Stimulated activated CD4-positive, alpha-beta T cell treated with anti-CD3 and anti-CD28 coated beads, Interleukin-12 subunit alpha, Interleukin-12 subunit beta, amount 100 ng/mL, for 4 hours (primary cell): ENCODE measurements around the gene FBLIM1.

Experiments used
- DNase-seq: peaks from one replicate; pipeline ENCODE4 v3.0.0-alpha.2; 2020

FBLIM1 gene

DNA sequence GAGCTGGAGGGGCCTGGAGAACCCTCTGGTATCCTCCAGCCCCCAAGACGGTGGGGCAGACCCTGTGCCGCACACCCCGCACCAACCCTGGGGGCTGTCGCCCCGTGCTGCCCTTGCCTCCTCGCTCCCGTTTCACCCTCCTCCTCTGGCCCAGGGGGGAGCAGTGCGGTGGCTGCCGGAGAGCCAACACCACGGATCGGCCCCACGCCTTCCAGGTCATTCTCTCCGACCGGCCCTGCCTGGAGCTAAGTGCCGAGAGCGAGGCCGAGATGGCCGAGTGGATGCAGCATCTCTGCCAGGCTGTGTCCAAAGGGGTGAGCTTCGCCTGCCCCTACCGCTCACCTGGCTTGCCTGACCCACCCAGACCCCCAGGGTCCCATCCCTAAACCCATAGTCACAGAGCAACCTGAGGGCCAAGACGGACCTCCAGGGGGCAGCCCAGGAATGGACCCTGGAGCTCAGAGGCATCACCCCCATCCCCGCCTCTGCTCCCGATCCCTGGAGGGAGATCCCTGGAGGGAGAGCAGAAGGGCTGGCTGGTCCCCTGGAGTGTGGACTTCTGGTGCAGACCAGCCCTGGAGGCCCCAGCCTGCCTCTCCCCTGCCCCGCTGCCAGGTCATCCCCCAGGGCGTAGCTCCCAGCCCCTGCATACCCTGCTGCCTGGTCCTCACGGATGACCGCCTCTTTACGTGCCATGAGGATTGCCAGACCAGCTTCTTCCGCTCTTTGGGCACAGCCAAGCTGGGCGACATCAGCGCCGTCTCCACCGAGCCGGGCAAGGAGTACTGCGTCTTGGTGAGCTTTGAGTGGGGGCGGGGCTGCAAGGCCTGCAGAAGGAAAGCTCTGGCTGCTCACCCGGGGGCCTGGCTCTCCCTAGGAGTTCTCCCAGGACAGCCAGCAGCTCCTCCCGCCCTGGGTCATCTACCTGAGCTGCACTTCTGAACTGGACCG, 26.6 kb upstream of the FBLIM1 start:
- DNase-seq, result no peak

DNA sequence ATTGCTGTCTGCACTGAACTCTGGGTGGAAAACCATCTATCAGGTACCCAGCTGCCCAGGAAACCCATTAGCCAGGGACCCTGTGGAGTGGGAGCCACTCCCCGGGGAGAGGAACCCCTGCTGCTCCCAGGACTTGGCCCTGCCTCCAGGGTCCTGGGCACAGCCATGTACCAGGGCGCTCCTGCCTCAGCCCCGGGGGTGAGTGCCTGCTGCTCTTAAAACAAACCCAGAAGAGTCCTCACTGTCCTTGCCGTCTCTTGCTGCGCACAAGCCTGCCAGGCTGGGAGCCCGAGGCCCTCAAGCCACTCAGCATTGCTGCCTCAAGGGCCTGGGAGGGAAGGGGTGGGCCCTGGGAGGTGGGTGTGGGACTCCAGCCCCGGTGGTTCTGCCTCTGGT, 25.9 kb upstream of the FBLIM1 start:
- no peak for DNase-seq

DNA sequence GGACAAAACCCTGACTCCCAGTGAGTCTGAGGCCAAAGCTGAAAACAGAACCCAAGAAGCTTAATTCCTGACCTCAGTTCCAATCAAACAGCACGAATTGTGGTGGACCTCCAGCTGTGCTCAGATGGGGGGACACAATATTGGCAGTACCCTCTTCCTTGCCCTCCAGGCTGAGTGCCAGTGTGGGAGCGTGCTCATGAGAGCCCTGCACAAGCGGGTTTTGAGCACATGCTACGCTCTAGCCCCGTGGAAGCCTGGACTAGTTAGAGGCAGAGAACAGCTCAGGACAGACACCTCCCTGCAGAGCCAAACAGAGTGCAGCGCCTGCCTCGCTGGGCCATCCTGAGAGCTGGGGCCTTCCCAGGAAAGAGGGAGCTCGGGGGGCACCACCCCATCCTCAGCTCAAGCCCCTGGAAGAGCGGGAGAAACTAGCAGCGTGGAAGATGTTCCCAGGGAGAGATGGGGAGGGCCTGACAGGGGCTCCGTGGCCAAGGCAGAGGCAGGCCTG, 25.3 kb upstream of the FBLIM1 start:
- no peak for DNase-seq

DNA sequence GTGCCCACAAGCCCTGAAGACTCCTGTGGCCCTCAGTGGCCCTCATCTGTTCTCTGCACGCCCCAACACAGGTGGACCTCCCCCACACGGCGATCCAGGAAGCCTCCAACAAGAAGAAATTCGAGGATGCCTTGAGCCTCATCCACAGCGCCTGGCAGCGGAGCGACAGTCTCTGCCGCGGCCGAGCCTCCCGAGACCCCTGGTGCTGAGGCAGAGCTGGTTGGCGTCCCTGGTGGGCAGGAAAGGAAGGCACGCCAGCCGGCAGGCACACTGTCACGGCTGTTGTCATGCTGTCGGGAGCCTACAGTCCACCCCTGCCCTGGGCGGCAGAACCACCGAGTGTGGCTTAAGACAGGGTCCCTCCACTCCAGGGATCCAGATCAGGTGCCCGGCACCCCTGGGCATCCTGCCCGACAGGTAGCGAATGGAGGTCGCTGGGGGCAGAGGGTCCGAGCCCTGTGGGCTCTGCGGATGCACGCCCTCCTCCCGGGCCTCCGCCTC, 24.8 kb upstream of the FBLIM1 start:
- DNase-seq, result no peak

DNA sequence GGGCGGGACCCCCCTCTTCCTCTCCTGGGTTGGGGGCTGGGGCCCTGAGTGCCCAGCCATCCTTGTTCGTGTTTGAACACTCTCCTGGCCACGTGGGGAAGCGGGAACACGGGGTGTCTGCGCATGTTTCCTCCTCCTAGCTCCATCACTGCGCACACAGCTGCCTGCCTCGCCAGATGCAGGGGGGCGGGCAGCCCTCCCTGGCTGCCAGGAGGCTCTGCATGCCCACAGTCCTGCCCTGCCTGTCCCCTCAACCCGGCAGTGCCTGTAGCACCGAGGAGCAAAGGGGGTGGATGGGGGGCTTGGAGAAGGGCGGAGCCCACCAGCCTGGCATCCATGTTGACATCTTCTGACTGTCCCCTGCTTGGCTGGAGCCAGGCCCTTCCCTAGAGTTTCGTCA, 24.3 kb upstream of the FBLIM1 start:
- DNase-seq, result no peak

DNA sequence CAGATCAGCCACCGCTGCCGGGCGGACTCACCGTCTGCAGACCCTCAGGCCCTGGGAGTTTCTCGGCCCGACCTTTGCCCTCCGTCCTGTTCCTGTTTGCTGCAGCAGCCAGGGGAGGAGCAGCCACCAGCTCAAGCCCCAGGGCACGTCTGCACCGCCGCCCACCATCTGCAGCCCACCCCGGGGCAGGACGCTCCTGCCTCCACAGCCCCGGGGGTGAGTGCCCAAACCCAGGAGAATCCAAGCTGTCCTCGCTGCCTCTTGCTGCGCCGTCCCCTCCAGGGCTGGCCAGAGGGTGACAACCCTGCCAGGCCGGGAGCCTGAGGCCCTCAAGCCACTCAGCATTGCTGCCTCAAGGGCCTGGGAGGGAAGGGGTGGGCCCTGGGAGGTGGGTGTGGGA, 23.7 kb upstream of the FBLIM1 start:
- no peak for DNase-seq

DNA sequence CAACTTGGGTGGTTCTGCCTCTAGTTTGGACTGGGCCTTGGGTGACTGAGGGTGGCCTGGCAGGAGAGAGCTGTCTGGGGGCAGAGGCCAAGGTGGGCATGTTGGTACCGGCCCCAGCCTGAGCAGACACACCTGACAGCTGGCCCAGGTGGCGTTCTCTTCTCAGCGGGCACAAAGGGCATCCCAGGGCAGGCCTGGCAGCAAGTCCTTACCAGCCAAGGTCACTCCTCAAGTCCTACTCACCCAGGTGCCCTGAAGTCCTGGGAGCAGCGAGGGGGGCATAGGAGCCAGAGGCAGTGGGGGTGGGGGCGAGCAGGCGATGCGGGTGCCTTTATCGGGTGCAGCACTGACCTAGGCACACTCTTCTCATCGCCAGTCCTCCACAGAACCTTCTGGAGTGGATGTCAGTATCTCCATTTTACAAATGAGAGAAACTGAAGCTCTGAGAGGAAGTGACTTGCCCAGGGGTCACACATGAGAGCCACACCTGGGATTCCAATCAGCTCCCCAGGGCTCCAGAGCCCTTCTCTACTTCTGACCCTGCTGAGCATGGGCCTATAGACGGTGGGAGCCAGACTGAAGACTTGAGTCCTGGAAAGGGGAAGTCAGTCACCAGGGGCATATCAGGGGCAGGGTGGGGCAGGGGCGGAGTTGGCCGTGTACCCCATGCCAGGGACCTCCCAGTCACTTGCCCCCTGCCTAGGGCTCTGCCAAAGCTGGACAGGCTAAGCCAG, 23.1 kb upstream of the FBLIM1 start:
- DNase-seq, result no peak

DNA sequence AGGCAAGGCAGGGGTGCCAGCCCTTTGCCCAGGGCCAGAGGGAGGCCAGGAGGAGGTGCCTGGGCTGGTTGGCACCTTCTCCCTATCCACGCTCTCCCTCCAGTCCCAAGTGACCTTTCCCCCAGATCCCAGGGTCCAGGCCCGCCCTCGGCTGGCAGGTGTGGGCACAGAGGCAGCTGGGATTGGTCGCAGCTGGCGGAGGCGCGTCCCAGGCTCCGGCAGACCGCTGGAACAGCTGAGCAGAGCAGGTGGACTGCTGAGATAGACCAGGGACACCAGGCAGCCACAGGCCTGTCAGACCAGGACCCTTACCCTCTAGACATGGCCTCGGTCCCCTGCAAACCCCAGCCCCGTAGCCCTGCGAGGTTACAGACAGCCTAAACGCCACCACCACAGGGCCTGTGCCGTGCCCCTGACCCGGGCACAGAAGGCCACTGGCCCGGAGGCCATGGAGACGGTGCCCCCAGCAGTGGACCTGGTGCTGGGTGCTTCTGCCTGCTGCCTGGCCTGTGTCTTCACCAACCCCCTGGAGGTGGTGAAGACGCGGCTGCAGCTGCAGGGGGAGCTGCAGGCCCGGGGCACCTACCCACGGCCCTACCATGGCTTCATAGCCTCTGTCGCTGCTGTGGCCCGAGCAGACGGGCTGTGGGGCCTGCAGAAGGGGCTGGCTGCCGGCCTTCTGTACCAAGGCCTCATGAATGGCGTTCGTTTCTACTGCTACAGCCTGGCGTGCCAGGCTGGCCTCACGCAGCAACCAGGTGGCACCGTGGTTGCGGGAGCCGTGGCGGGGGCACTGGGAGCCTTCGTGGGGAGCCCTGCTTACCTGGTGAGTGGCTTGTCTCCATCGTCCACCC, 22.3 kb upstream of the FBLIM1 start, which contains the start of gene SLC25A34:
TSS of gene SLC25A34 (plus strand) at position 221 of the 854 bp plus-strand sequence. CDS start at position 449, 228 bp downstream.
- DNase-seq, result no peak

DNA sequence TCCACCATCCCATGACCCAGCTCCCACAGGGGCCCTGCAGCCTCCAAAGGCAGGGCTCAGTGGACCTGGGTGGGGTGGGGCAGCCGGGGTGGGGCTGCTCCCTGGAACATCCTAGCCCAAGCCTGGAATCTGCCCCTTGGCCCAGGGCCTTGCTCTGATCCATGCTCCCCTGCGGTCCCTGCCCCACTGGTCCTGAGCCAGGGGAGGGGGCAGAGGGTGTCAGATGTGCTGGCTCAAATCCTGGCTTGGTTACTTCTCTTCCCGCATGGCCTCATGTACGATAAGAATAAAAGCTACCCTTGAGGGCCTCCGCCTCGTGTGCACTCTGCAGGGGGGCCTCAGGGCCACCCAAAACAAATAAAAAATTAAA, 21.7 kb upstream of the FBLIM1 start:
- no peak for DNase-seq

DNA sequence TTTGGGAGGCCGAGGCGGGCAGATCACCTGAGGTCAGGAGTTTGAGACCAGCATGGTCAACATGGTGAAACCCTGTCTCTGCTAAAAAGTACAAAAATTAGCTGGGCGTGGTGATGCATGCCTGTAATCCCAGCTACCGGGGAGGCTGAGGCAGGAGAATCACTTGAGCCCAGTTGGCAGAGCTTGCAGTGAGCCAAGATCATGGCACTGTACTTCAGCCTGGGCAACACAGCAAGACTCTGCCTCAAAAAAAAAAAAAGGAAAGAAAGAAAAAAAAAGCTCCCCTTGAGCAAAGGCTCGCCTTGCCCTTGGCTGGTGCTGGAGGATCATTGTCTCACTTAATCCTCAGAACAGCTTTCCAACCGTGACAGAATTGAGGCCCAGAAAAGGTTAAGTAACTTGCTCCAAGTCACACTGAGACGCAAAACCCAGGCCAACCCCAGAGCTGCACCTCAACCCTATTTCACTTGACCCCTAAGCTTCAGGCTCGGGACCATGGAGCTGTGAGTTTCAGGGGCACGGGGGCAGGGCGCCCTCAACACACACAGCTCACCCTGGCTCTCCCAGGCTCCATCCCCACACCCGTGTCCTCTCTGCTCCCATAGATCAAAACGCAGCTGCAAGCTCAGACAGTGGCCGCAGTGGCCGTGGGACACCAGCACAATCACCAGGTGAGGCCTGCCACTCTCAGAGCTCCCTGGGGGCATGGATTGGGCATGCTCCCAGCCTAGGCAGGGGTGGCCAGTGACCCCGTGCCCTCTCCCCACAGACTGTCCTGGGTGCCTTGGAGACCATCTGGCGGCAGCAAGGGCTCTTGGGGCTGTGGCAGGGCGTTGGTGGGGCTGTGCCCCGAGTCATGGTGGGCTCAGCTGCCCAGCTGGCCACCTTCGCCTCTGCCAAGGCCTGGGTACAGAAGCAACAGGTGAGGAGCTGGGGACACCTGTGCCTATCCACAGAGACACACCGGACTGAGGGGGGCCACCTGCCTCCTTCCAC, 21.0 kb upstream of the FBLIM1 start:
- no peak for DNase-seq

DNA sequence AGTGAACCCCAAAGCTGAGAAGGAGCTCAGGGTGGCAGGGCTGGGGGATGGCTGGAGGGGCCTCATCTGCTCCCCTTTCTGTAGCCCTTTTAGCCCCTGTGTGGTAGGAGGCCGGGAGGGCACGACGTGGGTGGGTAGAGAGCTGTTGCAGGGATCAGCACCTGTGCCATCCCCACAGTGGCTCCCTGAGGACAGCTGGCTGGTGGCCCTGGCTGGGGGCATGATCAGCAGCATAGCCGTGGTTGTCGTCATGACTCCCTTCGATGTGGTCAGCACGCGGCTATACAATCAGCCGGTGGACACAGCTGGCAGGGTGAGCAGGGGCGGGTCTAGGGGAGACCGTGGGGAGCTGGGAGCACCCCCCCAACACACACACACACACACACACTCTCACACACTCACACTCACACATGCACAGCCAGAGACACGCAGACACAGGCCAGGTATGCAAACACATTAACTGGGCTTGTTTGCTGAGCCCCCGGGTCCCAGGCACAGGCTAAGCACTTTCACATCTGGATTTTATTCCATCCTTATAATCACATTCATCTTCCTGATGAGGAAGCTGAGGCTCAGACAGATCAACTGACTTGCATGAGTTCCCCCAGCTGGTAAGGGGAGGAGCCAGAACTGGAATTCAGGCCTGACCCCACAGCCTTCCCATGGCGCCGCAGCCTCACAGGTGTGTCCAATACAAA, 20.0 kb upstream of the FBLIM1 start:
- no peak for DNase-seq

DNA sequence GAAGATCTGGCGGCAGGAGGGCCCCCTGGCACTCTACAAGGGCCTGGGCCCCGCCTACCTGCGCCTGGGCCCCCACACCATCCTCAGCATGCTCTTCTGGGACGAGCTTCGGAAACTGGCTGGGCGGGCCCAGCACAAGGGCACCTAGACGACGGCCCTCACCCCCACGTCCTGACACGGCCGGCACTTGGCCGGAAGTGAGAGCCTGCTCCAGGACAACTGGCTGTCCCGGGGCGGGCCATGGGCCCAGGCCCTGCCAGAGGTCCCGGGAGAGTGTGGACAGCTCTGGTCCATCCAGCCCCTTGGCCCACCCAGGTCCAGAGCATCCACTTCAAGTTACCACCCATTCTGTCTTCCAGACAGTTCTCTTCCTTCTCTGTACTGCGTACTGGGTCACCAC, 19.3 kb upstream of the FBLIM1 start:
- DNase-seq, result no peak

DNA sequence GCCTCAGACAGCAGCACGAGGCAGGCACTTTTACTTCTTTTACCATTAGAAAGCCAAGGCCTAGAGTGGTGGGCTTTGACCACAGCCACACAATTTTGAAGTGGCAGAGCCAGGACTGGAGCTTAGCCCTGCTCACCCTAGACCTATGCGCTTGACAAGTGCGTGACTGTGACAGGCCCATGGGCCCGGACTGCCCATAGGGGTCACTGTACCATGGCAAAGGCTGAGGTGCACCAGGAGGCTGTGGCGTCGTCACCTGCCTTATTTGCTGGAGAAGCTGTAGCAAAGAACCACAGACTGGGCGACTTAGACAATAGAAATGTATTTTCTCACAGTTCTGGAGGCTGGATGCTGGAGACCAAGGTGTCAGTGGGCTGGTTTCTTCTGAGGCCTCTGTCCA, 18.9 kb upstream of the FBLIM1 start:
- no peak for DNase-seq

DNA sequence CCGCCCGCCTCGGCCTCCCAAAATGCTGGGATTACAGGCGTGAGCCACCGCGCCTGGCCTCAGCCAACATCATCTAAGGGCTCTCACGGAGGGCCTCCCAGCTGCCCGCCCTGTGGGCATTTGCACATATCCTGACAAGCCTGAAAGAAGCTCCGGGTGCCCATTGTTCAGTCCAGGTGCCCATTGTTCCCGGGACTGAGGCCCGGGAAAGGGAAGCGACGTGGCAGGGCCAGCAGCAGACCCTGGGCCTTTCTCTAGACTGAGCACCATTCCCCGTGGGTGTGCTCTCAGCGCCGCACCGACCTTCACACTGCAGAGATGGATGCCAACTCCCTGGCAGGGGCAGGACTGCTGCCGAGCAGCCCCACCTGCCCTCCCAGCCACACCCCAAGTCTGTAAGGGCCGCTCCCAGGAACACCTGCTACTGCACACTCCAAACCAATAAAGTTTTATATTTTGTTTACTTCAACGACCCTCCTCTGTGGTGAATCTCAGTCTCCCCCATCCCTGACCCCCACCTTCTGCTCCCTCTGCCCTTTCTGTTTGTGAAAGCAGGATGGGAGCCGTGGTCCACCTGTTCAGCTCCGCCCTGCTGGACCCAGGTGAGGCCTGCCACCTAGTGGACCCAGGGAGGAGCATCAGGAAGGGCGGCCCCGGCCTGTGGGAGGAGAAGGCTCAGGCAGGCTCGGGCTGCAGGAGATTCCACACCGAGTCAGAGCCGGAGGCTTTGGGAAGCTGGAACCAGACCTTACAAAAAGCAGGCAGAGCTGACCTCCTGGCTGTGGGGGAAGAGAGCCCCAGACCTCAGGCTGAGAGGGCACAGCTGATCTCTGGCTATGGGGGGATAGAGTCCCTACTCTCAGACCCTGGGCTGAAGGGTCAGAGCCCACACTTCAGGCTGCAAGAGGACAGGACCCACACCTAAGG, 17.4 kb upstream of the FBLIM1 start:
- DNase-seq, result peak; percentile 61

DNA sequence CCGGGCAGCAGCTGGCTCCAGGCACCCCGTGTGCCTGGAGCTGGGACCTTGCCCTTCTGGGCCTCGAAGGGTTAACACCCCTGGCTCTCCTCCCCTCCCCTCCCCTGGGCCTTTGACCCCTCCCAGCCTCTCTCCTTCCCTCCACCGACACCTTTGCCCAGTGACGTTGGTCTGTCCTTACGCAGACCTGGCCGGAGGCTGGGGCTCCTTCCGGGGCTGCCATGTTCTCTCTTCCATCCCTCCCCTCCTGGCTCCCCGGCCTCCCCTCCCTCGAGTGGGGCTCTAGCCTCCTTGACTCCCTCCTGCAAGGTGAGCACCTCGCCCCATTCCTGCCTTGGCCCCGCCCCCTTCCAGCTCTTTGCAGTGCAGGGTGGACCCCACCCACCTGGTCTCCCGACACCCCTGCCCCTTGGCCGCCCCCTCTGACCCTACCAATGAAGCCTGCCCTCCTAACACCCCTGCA, 16.2 kb upstream of the FBLIM1 start, which contains the start of gene TMEM82:
TSS of gene TMEM82 (plus strand) at position 161 of the 463 bp plus-strand sequence. CDS start at position 222, 61 bp downstream.
- no peak for DNase-seq

DNA sequence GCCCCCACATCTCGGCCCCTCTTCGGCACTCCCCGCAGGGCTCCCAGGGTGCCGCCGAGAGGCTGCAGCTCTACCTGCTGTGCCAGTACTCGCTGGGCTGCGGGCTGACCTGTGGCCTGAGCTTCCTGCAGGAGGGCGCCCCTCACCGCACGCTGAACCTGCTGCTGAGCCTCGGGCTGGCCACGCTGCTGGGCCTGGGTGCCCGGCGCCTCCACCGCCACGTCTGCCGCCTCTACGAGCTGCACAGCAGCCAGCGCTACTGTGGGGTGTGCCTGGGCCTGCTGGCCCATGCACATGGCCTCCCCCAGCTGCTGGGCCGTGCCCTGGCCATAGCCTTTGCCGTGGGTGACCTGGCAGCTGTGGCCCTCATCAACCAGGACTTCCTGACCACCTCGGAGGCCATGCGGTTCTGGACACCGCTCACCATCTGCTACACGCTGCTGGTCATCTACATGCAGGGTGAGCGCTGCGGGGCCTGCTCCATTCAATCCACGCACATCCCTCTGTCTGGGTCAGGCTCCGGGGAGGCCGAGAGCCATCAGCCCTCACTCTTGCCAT, 14.4 kb upstream of the FBLIM1 start:
- no peak for DNase-seq

DNA sequence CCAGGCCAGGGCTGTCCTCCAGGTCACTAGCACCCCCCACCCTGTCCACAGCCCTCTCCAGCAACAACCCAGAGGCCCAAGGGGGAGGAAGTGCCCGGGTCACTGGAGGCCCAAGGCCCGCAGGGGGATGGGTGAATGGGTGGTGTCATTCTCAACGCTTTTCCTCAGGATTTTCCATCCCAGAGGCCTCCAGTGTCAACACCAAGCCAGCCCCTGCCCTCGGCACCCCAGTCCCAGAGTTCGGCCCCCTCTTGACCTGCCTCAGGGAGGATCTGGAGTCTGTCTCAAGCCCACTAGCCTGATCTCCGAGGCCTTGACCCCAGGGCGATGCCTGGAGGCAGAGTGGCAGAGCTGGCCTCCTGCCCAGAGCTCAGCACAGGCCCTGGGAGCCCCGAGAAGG, 11.2 kb upstream of the FBLIM1 start:
- no peak for DNase-seq

DNA sequence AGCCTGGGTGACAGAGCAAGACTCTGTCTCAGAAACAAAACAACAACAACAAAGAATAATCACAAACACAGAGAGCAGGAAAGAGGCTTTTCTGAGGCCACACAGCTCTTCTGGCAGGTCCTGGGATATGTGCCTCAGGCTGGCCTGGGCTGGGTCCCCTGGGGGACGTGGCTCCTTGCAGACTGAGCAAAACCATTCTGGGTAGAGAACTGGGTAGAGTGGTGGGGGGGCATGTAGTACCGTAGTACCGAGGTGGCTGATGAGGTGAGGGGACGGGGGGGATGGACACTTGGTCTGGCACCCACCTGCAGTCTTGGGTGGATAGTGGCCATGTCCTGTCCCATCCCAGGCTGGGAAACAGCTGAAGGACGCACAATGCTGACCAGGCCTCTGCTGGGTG, 10.3 kb upstream of the FBLIM1 start:
- DNase-seq, result no peak
